HG03095 (cell line): ENCODE results near the gene CDH13.

Experiments
- ATAC-seq: cut with Tn5 transposase; IDR thresholded peaks from one replicate; pipeline ENCODE4 v1.9.1; 2021; ENCODE audit warnings: moderate library complexity; ENCODE audit not compliant: unreplicated experiment

Gene CDH13

GRCh38 chr16:82832821-82833220 is 206.1 kb downstream of the CDH13 start:
- no peak for ATAC-seq

- no peak for ATAC-seq
Observed at GRCh38 chr16:82833378-82833993, 206.7 kb downstream of the CDH13 start.

GRCh38 chr16:82834151-82834815 is 207.5 kb downstream of the CDH13 start:
- no peak for ATAC-seq

GRCh38 chr16:82835487-82836155 is 208.9 kb downstream of the CDH13 start:
- no peak for ATAC-seq

GRCh38 chr16:82841108-82841507 is 214.3 kb downstream of the CDH13 start:
- ATAC-seq = no peak

- no peak for ATAC-seq
Observed at GRCh38 chr16:82843606-82844271, 217.0 kb downstream of the CDH13 start.

- no peak for ATAC-seq
Observed at GRCh38 chr16:82845116-82845515, 218.3 kb downstream of the CDH13 start.

DNA sequence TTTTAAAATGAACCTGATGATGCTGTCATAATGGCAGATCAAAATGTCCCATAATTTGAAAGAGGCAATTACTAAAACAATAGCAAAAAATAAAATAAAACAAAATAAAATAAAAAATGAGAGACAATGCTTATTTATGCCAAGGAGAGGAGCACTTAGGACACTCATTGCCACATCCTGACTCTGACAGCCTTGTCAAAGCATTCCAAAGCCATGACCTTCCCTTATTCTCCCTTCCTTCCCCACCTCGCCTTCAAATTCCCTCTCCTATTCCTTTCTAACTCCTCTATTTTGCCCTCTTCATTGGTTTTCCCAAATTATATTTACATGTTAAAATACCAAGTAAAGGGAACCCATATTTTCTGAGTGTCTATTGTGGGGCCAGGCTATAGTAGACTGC is 220.0 kb downstream of the CDH13 start:
- ATAC-seq = no peak

DNA sequence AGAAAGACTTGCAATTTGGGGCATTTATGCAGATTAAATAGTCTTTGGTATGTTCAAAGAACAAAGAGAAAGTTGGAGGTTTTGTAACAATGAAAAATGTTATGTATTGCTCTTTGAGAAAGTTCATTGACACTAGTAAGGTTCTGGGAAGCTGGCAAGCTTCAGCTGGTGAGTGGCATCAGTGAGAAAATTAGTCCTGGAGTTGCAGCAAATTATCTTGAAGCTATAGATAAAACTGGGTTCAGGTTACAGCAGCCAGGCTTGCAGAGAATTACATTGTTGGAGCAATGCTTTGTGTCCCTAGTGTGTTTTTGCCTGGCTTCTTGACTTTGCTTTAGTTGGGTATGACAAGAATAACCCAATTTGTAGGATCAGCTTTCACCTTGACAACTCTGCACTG is 221.2 kb downstream of the CDH13 start:
- no peak for ATAC-seq

- no peak for ATAC-seq
Observed at GRCh38 chr16:82852388-82853008, 225.7 kb downstream of the CDH13 start.

GRCh38 chr16:82855471-82855870 is 228.7 kb downstream of the CDH13 start:
- ATAC-seq = no peak

DNA sequence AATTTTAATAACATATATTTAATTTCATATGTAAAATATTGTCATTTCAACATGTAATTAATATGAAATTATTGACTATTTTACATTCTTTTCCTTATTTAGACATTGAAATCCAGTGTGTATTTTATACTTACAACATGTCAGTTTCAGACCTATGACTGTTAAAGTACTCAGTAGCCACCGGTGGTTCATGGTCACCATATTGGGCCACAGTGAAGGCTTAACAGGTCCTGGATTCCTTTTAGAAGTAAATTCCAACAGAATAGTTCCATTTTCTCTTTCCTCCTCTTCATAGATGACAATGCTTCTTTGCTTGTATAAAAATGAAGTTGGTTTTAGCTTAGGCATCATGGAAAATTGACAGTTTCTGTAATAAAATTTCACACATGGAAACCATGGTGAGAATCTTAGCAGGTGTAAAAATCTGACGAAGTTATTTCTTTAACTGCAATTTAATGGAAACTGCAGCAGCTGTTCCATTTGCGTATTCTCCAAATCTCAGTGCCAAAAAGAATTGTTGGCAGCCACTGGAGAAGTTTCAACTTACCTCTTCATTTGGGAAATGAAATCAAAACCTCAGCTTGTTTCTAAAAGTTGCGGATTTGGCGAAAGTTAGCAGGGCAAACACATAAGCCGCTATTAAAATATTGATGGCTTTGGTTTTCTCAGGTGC is 231.1 kb downstream of the CDH13 start:
- no peak for ATAC-seq

GRCh38 chr16:82859662-82860061 is 232.9 kb downstream of the CDH13 start:
- no peak for ATAC-seq

GRCh38 chr16:82860071-82860470 is 233.3 kb downstream of the CDH13 start:
- ATAC-seq = no peak

- ATAC-seq = no peak
Observed at GRCh38 chr16:82862057-82862456, 235.3 kb downstream of the CDH13 start.

DNA sequence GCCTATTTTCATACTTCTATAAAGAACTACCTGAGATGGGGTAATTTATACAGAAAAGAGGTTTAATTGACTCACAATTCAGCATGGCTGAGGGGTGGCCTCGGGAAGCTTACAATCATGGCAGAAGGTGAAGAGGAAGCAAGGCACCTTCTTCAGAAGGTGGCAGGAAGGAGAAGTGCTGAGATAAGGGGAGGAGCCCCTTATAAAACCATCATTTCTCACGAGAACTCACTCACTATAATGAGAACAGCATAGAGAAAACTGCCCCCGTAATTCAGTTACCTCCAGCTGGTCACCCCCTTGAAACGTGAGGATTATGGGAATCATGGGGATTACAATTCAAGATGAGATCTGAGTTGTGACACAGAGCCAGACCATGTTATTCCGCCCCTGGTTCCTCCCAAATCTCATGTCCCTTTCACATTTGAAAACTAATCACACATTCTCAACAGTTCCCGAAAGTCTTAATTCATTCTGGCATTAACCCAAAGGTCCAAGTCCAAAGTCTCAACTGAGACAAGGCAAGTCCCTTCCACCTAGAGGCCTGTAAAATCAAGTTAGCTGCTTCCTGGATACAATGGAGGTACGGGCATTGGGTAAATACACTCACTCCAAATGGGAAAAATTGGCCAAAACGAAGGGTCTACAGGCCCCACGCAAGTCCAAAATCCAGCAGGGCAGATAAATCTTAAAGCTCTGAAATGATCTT is 237.7 kb downstream of the CDH13 start:
- ATAC-seq = no peak

GRCh38 chr16:82865412-82865811 is 238.6 kb downstream of the CDH13 start:
- no peak for ATAC-seq

- no peak for ATAC-seq
Observed at GRCh38 chr16:82867485-82867884, 240.7 kb downstream of the CDH13 start.

DNA sequence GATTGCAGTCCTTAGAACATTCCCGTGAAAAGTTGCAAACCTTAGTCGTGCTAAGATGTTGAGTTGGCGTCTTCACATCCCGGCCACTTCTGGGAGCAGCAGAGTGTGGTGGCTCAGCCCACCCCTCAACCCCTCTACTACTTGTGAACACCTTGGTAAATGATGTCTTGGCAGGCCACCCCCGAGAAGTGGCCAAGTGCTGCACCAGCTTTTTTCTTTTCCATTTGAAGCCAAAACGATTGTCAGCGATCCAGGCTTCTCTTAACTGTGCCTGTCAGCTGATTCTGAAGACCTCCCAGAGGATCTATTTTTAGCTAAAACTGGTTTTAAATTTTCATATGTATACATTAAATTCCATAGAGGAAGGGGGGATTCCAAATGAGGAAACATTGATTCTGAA is 247.5 kb downstream of the CDH13 start:
- no peak for ATAC-seq

DNA sequence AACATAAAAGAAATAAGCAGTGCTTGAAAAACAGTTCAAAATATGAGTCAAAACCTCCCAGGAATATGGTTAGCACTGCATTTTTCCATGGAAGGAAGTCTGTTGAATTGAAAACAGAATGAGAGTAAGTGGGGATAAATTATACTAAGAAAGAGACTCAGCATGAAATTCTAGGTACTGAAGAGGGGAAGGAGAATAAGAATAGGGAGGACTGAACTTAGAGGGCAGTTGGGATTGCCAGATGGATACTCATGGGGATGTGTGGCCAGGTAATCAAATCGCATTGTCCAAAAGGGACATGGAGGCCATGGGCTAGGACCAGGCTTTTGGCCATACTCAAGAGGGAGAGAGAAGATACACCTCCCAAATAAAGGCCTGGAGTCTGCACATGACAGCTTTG is 247.9 kb downstream of the CDH13 start:
- ATAC-seq = no peak
